Ovary (tissue), 9 donors: Measurements from ENCODE around the gene PRRG2. TPM values are rescaled to one million over a fixed set of nuclear protein-coding genes. Genes with fewer than 3 reads are reported as not detected.
A peak's percentile ranks its signal among the peaks of the same experiment; 100 is the strongest.
"Not testable (repeated sequence)": the region's sequence is repeated elsewhere in the genome, so short reads cannot be mapped to it uniquely, and the experiment has no call there.

Experiments
- DNase-seq, 5 donors: peaks; one replicate each; pipeline ENCODE4 v3.0.0-alpha.2; 2019 to 2020
- H3K27ac ChIP-seq, 2 donors: fragments of 200-600 bp; one replicate each; pipeline versions ENCODE4 v1.5.1 to v1.8.0; 2019 to 2022
- H3K27me3 ChIP-seq: fragments of 200-600 bp; one replicate; pipeline ENCODE4 v1.8.0; 2022
- H3K36me3 ChIP-seq: fragments of 200-600 bp; sonication (generic); one replicate; pipeline ENCODE4 v1.5.1; 2019
- H3K4me1 ChIP-seq: one replicate; pipeline ENCODE4 v1.8.1; 2013; ENCODE audit warnings: mild to moderate bottlenecking, moderate library complexity; ENCODE audit not compliant: insufficient read depth
- H3K4me3 ChIP-seq: fragments of 200-600 bp; sonication (generic); one replicate; pipeline ENCODE4 v1.5.1; 2017
- H3K9me3 ChIP-seq, 2 donors: fragments of 200-600 bp in 1 of 2; sonication (generic) in 1 of 2; one replicate each; pipeline versions ENCODE4 v1.5.1 to v1.8.1; 2013 to 2019; ENCODE audit warnings: mild to moderate bottlenecking in 1 of 2, moderate library complexity in 1 of 2
- CTCF ChIP-seq, 3 donors: fragments of 450-650 bp in 2 of 3; fragments of 200-600 bp in 1 of 3; IDR thresholded peaks; one replicate each; pipeline versions ENCODE4 v1.5.1 to v1.8.0; 2016 to 2022; ENCODE audit warnings: antibody characterized with exemption in 3 of 3, mild to moderate bottlenecking in 1 of 3
- EP300 ChIP-seq: sonication (generic); formaldehyde crosslinking; IDR thresholded peaks from one replicate; pipeline ENCODE4 v1.6.1; 2017; ENCODE audit warnings: antibody characterized with exemption
- POLR2A ChIP-seq: fragments of 450-650 bp; IDR thresholded peaks from one replicate; pipeline ENCODE4 v1.6.1; 2017; ENCODE audit warnings: antibody characterized with exemption, mild to moderate bottlenecking, moderate library complexity
- WGBS, 3 donors: extraction: QIAGEN DNeasy Blood & Tissue Kit in 1 of 3; methylation state at CpG; one replicate each; pipeline versions ENCODE4 v1.1.5 to v1.1.7; 2013 to 2017; 5-methylcytosine and 5-hydroxymethylcytosine counted together
- intact Hi-C, 4 donors: fragments of 100-400 bp; cut with DNase I; formaldehyde crosslinking; loops; one replicate each; pipeline versions ENCODE4 v1.11.0 to v1.15.1; 2022 to 2023
- polyA plus RNA-seq, 2 donors: library from polyadenylated mRNA; stranded (reverse); fragments of 200-250 nt in 1 of 2; fragments of 350-450 nt in 1 of 2; fragmentation: Illumina TruSeq in 1 of 2; extraction: RNeasy Lipid Tissue Mini Kit (QIAGEN cat#74804) in 1 of 2; gene quantifications; one replicate each; pipeline ENCODE4 v1.2.3, GENCODE V29; 2013 to 2014
- total RNA-seq, 7 donors: library from RNA; depleted of rRNA in 2 of 7; stranded (reverse); fragments of >200 nt in 2 of 7; fragmentation: NEBNext Ultra II Directional in 3 of 7; extraction: Animal tissue kit (Norgen Biotek cat#: 25700) in 3 of 7; gene quantifications; one replicate each; pipeline versions ENCODE4 v1.1.0 to v1.2.4, GENCODE V29; 2016 to 2023
- donor health status: DM: no; HTN: no; CAD: no; lungs with moderate emphysema.
- donor health status: DM: no; HTN: no; CAD: no.
- donor health status: Bipolar disorder and iron deficiency.
- donor health status: DM: yes; HTN: yes; CAD: no.
- donor health status: DM: no; HTN: no; CAD: no.
- donor health status: DM: yes; HTN: yes; CAD: no.

The PRRG2 gene
- total and polyA plus RNA-seq, 9 donors, result 0.65 to 4.0 (median 1.1) TPM; not detected in 3

- no peaks in the 10 kb centered on the region for H3K4me1 ChIP-seq
- H3K36me3 ChIP-seq, result no peaks in the 10 kb centered on the region
- no peaks in the 10 kb centered on the region for H3K9me3 ChIP-seq
- H3K27me3 ChIP-seq, result no peaks in the 10 kb centered on the region
- no peak overlapping the region for H3K27ac ChIP-seq
- intact Hi-C loops, result no loop called here
- TF ChIP-seq EP300 (no peak), CTCF (IDR thresholded peaks at IDR 0.05) (no peak), POLR2A (no peak)
- no peak for DNase-seq
- no peak overlapping the region for H3K4me3 ChIP-seq
- 83 to 93% (median 90%) methylated on average over 9 of the region's 9 CpGs for WGBS, 3 donors
Observed at GRCh38 chr19:49629659-49630058, 48.5 kb downstream of the PRRG2 start.

GRCh38 chr19:49631014-49631588, 50.0 kb downstream of the PRRG2 start:
- H3K4me3 ChIP-seq, result no peak overlapping the region
- TF ChIP-seq POLR2A (no peak), CTCF (IDR thresholded peaks at IDR 0.05) (no peak), EP300 (no peak)
- peak overlapping the region in 1 of 2 donors; percentile 21 for H3K27ac ChIP-seq
- no peaks in the 10 kb centered on the region for H3K4me1 ChIP-seq
- no peaks in the 10 kb centered on the region for H3K9me3 ChIP-seq
- H3K36me3 ChIP-seq, result no peaks in the 10 kb centered on the region
- no peak for DNase-seq
- WGBS, 3 donors, result 25 to 40% (median 29%) methylated on average over 9 of the region's 9 CpGs
- intact Hi-C loops, result no loop called here
- H3K27me3 ChIP-seq, result no peaks in the 10 kb centered on the region

GRCh38 chr19:49631610-49632192, 50.6 kb downstream of the PRRG2 start:
- TF ChIP-seq POLR2A (no peak), CTCF (IDR thresholded peaks at IDR 0.05) (no peak), EP300 (no peak)
- Histone ChIP-seq H3K9me3 (no peaks in the 10 kb centered on the region), H3K27me3 (no peaks in the 10 kb centered on the region), H3K4me3 (no peak overlapping the region), H3K4me1 (no peaks in the 10 kb centered on the region), H3K36me3 (no peaks in the 10 kb centered on the region), H3K27ac (no peak overlapping the region)
- intact Hi-C loops, result no loop called here
- WGBS, 3 donors, result 80 to 85% (median 84%) methylated on average over 19 of the region's 19 CpGs
- no peak for DNase-seq

- no peak overlapping the region for H3K4me3 ChIP-seq
- H3K4me1 ChIP-seq, result no peaks in the 10 kb centered on the region
- no peak for DNase-seq
- H3K27me3 ChIP-seq, result no peaks in the 10 kb centered on the region
- TF ChIP-seq CTCF (IDR thresholded peaks at IDR 0.05) (no peak), EP300 (no peak), POLR2A (no peak)
- H3K9me3 ChIP-seq, result no peaks in the 10 kb centered on the region
- 86 to 94% (median 87%) methylated on average over 4 to 5 of the region's 5 CpGs for WGBS, 3 donors
- no peak overlapping the region for H3K27ac ChIP-seq
- H3K36me3 ChIP-seq, result no peaks in the 10 kb centered on the region
- intact Hi-C loops, result no loop called here
Observed at GRCh38 chr19:49632576-49632975, 51.5 kb downstream of the PRRG2 start.

- intact Hi-C loops, H3K4me3 ChIP-seq, DNase-seq, H3K36me3 ChIP-seq, H3K27me3 ChIP-seq, H3K27ac ChIP-seq, H3K9me3 ChIP-seq, H3K4me1 ChIP-seq: not testable (repeated sequence)
- WGBS, 3 donors, result 55 to 63% (median 63%) methylated on average over 9 of the region's 9 CpGs
Observed at GRCh38 chr19:49633273-49633672, 52.2 kb downstream of the PRRG2 start.
